A673 (cell line): ENCODE data around the gene TBC1D22A.

Source experiments
- CTCF ChIP-seq: fragments of 300-800, 200-600 bp; sonication (generic); conservative IDR thresholded peaks from 2 replicates; pipeline ENCODE4 v1.5.1; 2017; ENCODE audit warnings: low read depth, mild to moderate bottlenecking, antibody characterized with exemption, low read length, moderate library complexity, mixed read lengths
- EZH2 ChIP-seq: fragments of 200-600 bp; sonication (generic); IDR thresholded peaks from 2 replicates; pipeline ENCODE4 v1.6.1; 2017; ENCODE audit warnings: borderline replicate concordance, low read depth, mild to moderate bottlenecking, mixed read lengths, antibody characterized with exemption, low read length; ENCODE audit not compliant: poor library complexity, severe bottlenecking

GRCh38 chr22:46799626-46800025, 37.2 kb downstream of the TBC1D22A start:
- TF ChIP-seq CTCF (no peak), EZH2 (no peak)
